DOHH2 (cell line): ENCODE measurements around the gene KIAA0930.

Experiments used
- H3F3A ChIP-seq: fragments of 200-600 bp; sonication (generic), shearing (Covaris generic); 2 replicates; pipeline ENCODE4 v1.6.0; 2016; ENCODE audit warnings: antibody characterized with exemption, mild to moderate bottlenecking; ENCODE audit not compliant: control insufficient read depth, insufficient read depth
- H3K27ac ChIP-seq: fragments of 200-600 bp; sonication (generic); 2 replicates; pipeline ENCODE4 v1.5.1; 2014; ENCODE audit warnings: low read depth, mild to moderate bottlenecking, low read length, moderate library complexity
- H3K27me3 ChIP-seq: fragments of 200-600 bp; sonication (generic); 2 replicates; pipeline ENCODE4 v1.6.1; 2014; ENCODE audit warnings: mild to moderate bottlenecking, low read length, mixed read lengths; ENCODE audit not compliant: control insufficient read depth
- H3K36me3 ChIP-seq: fragments of 200-600 bp; sonication (generic); 2 replicates; pipeline ENCODE4 v1.6.1; 2014; ENCODE audit warnings: mild to moderate bottlenecking, low read length, moderate library complexity, mixed read lengths; ENCODE audit not compliant: control insufficient read depth
- H3K4me1 ChIP-seq: fragments of 200-600 bp; sonication (generic); 2 replicates; pipeline ENCODE4 v1.6.1; 2014; ENCODE audit warnings: mild to moderate bottlenecking, low read length, mixed read lengths; ENCODE audit not compliant: control insufficient read depth
- H3K4me2 ChIP-seq: fragments of 200-600 bp; sonication (generic); 2 replicates; pipeline ENCODE4 v1.6.0; 2014; ENCODE audit warnings: mild to moderate bottlenecking, low read length, moderate library complexity
- H3K4me3 ChIP-seq: fragments of 200-600 bp; sonication (generic); 2 replicates; pipeline ENCODE4 v1.5.1; 2014; ENCODE audit warnings: mild to moderate bottlenecking, low read length, mixed read lengths
- H3K79me2 ChIP-seq: fragments of 200-600 bp; sonication (generic); 2 replicates; pipeline ENCODE4 v1.6.1; 2014; ENCODE audit warnings: mild to moderate bottlenecking, low read length, mixed read lengths; ENCODE audit not compliant: control insufficient read depth
- H3K9me2 ChIP-seq: fragments of 200-600 bp; sonication (generic); replicated peaks from 2 replicates; pipeline ENCODE4 v1.6.1; 2014; ENCODE audit warnings: mild to moderate bottlenecking, low read length, mixed read lengths; ENCODE audit not compliant: control insufficient read depth
- H3K9me3 ChIP-seq: fragments of 200-600 bp; sonication (generic); 2 replicates; pipeline ENCODE4 v1.6.1; 2014; ENCODE audit warnings: antibody characterized with exemption, low read length, mixed read lengths; ENCODE audit not compliant: control insufficient read depth, insufficient read depth
- H4K20me1 ChIP-seq: fragments of 200-600 bp; sonication (generic); 2 replicates; pipeline ENCODE4 v1.6.0; 2014; ENCODE audit warnings: low read depth, mild to moderate bottlenecking, antibody characterized with exemption, low read length, moderate library complexity; ENCODE audit not compliant: control insufficient read depth, insufficient read depth
- EZH2phosphoT487 ChIP-seq: fragments of 200-600 bp; sonication (generic); IDR thresholded peaks from 2 replicates; pipeline ENCODE4 v1.6.1; 2017; ENCODE audit warnings: borderline replicate concordance, mild to moderate bottlenecking, antibody characterized with exemption, low read length, moderate library complexity, mixed read lengths
- TF ChIP-seq, protein P1 (sequence below): fragments of 200-600 bp; sonication (generic); IDR thresholded peaks from one replicate; pipeline ENCODE4 v1.5.1; 2014; ENCODE audit warnings: antibody characterized with exemption, mild to moderate bottlenecking, low read depth, low read length; ENCODE audit not compliant: poor library complexity, severe bottlenecking

The KIAA0930 gene

DNA sequence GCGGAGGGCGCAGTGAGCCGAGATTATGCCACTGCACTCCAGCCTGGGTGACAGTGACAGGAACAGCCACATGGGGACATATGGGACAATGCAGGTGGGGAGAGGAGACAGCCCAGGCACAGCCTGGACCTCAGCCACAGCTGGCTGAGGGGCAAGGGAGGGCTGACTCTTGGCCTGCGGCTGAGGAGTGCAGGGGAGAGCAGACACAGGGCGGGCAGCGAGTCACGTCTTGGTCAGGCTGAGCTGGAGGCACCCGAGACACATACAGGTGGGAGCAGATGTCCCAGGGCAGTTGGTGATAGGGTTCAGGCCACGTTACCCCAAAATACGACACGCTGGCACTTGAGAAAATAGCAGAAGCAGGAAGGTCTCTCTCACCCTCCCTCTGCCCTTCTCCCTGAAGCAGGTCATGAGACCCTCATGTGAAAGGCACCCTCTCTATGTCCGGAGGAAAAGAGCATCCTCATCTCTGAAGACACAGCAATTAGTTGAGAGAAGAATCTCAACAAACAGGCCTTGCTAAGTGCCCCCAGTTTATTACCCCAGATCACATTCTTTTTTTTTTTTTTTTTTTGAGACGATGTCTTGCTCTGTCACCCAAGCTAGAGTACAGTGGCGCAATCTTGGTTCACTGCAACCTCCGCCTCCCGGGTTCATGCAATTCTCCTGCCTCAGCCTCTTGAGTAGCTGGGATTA is 10.5 kb downstream of the KIAA0930 start:
- Histone ChIP-seq H3K4me2 (no peak overlapping the region), H3K9me3 (no peaks in the 10 kb centered on the region), H3K9me2 (no peaks in the 10 kb centered on the region), H4K20me1 (0 out of 2 replicates have a peak, but pooled peaks cover 7% of the 10 kb centered on the region), H3F3A (no peaks in the 10 kb centered on the region), H3K27me3 (no peaks in the 10 kb centered on the region), H3K4me3 (no peak overlapping the region), H3K4me1 (peaks cover 9% of the 10 kb centered on the region), H3K27ac (no peak overlapping the region), H3K36me3 (peaks cover 20% of the 10 kb centered on the region), H3K79me2 (peaks cover 65% of the 10 kb centered on the region)
- TF ChIP-seq EZH2phosphoT487: no peak
- TF ChIP-seq, protein P1, sequence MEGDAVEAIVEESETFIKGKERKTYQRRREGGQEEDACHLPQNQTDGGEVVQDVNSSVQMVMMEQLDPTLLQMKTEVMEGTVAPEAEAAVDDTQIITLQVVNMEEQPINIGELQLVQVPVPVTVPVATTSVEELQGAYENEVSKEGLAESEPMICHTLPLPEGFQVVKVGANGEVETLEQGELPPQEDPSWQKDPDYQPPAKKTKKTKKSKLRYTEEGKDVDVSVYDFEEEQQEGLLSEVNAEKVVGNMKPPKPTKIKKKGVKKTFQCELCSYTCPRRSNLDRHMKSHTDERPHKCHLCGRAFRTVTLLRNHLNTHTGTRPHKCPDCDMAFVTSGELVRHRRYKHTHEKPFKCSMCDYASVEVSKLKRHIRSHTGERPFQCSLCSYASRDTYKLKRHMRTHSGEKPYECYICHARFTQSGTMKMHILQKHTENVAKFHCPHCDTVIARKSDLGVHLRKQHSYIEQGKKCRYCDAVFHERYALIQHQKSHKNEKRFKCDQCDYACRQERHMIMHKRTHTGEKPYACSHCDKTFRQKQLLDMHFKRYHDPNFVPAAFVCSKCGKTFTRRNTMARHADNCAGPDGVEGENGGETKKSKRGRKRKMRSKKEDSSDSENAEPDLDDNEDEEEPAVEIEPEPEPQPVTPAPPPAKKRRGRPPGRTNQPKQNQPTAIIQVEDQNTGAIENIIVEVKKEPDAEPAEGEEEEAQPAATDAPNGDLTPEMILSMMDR: no peak

DNA sequence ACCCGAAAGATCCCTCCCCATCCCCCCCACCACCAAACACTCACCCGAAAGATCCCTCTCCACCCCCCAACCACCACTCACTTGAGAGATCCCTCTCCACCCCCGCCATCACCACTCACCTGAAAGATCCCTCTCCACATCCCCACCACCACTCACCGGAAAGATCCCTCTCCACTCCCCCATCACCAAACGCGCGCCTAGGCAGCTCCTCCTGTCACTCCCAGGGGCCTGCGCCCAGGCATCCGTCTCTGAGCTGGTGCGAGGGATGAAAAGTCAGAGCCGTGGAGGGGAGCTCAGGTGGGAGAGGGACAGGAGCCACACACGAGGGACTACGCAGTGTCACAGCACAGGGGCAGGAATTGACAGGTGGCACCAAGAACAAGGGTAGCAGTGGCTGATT is 11.5 kb downstream of the KIAA0930 start:
- H3K4me1 ChIP-seq: no peaks in the 10 kb centered on the region
- no peaks in the 10 kb centered on the region for H3F3A ChIP-seq
- 0 out of 2 replicates have a peak, but pooled peaks cover 7% of the 10 kb centered on the region for H4K20me1 ChIP-seq
- H3K9me3 ChIP-seq: no peaks in the 10 kb centered on the region
- H3K79me2 ChIP-seq: peaks cover 65% of the 10 kb centered on the region
- peaks cover 11% of the 10 kb centered on the region for H3K36me3 ChIP-seq
- H3K4me2 ChIP-seq: no peak overlapping the region
- H3K9me2 ChIP-seq: no peaks in the 10 kb centered on the region
- no peak overlapping the region for H3K27ac ChIP-seq
- H3K4me3 ChIP-seq: no peak overlapping the region
- TF ChIP-seq, protein P1: no peak
- TF ChIP-seq EZH2phosphoT487: no peak
- H3K27me3 ChIP-seq: no peaks in the 10 kb centered on the region

DNA sequence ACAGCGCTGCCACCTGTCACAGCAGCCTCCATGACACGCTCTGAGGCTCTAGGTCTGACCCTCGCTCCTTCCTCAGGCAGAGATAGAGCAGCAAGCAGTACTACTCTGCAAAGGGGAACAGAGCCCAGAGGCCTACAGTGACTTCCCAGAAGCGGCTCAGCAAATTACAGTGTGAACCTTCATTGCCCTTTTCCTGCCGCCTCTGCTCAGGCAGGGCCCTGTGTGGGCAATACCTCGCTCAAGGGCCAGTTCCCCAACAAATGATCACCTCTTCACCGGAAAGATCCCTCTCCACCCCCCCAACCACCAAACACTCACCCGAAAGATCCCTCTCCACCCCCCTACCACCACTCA is 12.3 kb downstream of the KIAA0930 start:
- Histone ChIP-seq H3K27me3 (no peaks in the 10 kb centered on the region), H3K79me2 (peaks cover 65% of the 10 kb centered on the region), H3K4me1 (no peaks in the 10 kb centered on the region; the same call in 1 of the 2 replicates), H3K4me3 (no peak overlapping the region), H4K20me1 (peaks cover 10% of the 10 kb centered on the region; the same call in 1 of the 2 replicates), H3K27ac (no peak overlapping the region), H3F3A (no peaks in the 10 kb centered on the region), H3K9me2 (no peaks in the 10 kb centered on the region), H3K9me3 (no peaks in the 10 kb centered on the region), H3K4me2 (no peak overlapping the region), H3K36me3 (peaks cover 4% of the 10 kb centered on the region; the same call in 1 of the 2 replicates)
- no peak for TF ChIP-seq EZH2phosphoT487
- TF ChIP-seq, protein P1: no peak
